ENCODE results near the gene GNB1L.

The GNB1L gene

DNA sequence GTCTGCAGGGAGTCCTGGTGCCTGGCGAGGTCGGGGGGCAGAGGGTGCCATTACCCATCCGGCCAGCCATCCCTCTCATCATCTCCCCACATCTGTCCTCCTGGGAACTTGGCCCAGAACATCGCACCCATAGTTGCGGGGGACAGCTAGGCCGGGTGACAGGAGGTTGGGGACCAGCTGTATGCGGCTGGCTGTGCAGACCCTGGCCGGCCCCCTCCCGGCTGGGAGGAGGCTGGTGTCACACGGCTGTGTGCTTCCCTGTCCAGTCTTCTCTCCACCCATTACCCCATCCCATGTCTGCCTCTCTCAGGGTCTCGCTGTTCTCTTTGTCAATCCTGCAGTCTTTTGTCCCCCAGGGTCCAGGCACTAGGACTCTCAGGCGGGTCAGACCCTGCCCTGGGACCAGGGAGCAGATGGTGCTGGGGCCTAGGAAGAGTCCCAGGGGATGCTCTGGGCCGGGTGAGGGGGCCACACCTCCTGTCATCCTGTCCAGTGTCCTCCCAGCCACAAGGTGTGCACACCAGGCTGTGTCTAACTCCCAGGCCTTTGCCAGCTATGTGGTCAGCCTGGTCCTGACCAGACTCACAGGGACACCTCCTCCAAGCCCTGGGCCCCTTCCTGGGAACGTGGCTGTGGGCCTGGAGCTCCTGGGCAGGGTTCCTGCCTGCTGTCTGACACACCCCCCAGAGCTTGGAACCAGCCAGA lies 100.5 kb downstream of the GNB1L start:
- TF ChIP-seq FOXP2 (optimal IDR thresholded peaks at IDR 0.05; ENCODE audit: control extremely low read depth, extremely low read length, insufficient read depth) (no peak), POLR2AphosphoS5 (IDR thresholded peaks at IDR 0.05; ENCODE audit: borderline replicate concordance, low read depth, low read length) (no peak), EZH2 (IDR thresholded peaks at IDR 0.05) (no peak)
- no peak for DNase-seq (ENCODE audit: low read depth, low spot score)
- no peaks in the 10 kb centered on the region for H3K36me3 ChIP-seq (ENCODE audit: insufficient read depth, low read length)
- H3K9ac ChIP-seq (ENCODE audit: insufficient read length), result no peak overlapping the region
- H3K4me3 ChIP-seq, result no peak overlapping the region
- no peaks in the 10 kb centered on the region for H3K9me3 ChIP-seq (ENCODE audit: low read depth, low read length)
- no peak overlapping the region for H3K27ac ChIP-seq

DNA sequence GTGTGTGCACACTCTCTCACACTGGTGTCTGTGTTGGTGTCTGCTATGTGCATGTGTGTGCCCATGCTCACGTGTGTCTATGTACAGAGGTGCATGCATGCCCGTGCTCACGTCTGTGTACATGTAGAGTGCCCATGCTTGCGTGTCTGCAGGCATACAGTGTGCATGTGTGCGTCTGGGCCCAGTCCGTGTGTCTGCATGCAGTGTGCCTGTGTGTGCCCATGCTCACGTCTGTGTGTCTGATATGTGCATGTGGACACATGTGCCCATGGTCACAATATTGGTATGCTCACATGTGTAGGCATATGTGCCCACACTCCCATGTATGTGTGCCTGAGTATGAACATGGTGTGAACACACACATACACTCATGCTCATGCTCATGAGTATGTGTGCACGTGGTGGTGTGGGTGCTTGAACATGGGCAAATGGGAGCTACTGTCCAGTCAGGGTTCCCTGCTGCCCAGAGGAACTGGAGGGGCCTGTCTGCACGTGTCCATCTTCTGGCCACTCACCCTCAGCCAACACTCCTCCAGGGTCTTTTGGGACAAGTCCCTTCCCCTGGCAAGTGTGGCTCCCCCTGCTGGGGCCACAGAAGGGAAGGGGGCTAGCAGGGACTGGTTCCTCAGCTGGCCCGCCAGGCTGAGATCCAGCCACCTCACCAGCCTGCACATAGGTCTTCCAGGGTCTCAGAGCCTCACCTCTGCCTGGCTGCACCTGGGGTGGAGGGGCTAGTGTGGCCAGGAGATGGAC lies 101.4 kb downstream of the GNB1L start:
- H3K4me3 ChIP-seq, result no peak overlapping the region
- H3K27ac ChIP-seq, result no peak overlapping the region
- DNase-seq (ENCODE audit: low read depth, low spot score), result no peak
- no peak overlapping the region for H3K9ac ChIP-seq (ENCODE audit: insufficient read length)
- no peaks in the 10 kb centered on the region for H3K9me3 ChIP-seq (ENCODE audit: low read depth, low read length)
- no peaks in the 10 kb centered on the region for H3K36me3 ChIP-seq (ENCODE audit: insufficient read depth, low read length)
- no peak for TF ChIP-seq POLR2AphosphoS5 (IDR thresholded peaks at IDR 0.05; ENCODE audit: borderline replicate concordance, low read depth, low read length)

DNA sequence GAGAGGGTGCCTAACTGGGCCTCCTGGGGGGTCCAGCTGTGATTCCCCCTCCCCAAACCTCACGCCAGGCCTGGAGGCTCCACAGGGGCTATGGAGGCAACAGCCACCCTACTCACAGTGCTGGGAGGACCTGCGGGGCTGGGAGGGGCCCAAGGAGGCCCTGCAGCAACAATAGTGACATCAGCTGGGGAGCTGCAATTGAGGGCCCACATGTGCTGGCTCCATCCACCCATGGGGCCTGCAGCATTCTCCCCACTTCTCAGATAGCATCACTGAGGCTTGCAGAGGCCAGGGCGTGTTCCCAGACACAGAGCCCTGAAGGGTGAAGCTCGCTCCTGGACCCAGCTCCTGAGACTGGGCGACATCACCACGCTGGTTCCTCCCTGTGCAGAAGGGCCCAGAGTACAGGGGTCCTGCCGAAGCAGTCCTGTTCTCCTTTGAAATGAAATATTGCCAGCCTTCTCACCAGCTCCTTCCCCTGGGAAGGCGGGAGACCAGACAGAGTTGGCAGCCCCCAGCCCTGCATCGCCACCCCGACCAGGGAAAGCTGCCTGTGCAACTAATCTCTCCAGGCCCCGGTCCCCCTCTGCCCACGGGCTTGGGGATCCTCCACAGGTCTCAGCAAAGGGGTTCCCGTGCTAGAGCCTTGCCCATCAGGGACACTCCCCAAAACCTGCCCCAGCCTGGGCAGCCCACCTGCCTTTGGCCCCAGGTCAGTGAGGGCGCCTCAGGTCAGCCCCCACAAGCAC lies 103.0 kb downstream of the GNB1L start:
- no peak for DNase-seq (ENCODE audit: low read depth, low spot score)
- H3K27ac ChIP-seq, result no peak overlapping the region
- H3K9ac ChIP-seq (ENCODE audit: insufficient read length), result no peak overlapping the region
- TF ChIP-seq POLR2AphosphoS5 (IDR thresholded peaks at IDR 0.05; ENCODE audit: borderline replicate concordance, low read depth, low read length) (no peak), EZH2 (IDR thresholded peaks at IDR 0.05) (no peak), FOXP2 (optimal IDR thresholded peaks at IDR 0.05; ENCODE audit: control extremely low read depth, extremely low read length, insufficient read depth) (no peak)
- no peaks in the 10 kb centered on the region for H3K9me3 ChIP-seq (ENCODE audit: low read depth, low read length)
- H3K4me3 ChIP-seq, result no peak overlapping the region
- H3K36me3 ChIP-seq (ENCODE audit: insufficient read depth, low read length), result no peaks in the 10 kb centered on the region

DNA sequence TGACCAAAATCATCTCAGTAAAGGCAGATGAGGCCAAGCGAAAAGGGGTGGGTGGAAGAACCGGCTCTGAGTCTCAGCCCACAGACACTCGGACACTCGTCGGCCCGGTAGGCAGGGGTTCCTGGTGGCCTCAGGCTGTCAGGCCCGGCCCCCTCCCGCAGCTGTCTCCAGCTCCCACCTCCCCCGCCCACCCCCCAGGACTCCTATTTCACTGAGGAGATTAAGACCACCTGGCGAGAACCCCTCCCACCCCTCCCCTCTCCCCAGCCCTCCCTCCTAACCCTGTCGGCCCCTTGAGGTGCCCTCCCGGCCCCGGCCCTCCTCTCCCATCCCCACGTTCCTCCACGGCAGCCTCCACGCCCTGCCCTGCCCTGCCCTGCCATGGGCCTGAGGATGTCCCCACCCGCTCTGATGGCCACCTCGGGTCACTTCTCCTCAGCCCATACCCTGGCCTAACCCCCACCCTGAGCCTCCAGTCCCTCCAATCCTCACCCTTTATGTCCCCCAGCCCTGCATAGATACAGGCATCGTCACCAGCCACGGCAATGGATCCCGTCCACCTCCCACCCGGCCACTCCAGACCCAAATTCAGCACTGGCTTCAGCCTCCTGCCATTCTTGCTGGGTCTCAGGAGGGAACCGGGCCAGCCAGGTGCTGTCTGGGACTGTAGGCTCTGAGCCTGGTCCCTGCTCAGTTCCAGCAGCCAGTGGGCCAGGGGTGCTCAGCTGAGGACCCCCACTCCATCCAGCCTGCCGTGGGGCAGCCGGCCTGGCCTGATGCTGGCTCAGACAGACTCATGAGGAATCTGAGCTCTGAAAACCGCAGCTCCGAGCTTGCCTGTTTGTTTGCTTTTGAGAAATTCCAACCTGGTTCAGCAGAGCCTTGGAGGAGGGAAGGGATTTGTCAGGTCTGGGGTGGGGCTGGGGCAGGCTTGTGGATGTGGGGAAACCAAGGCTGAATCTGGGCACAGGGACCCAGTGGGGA lies 103.9 kb downstream of the GNB1L start:
- Histone ChIP-seq H3K9ac (ENCODE audit: insufficient read length) (no peak overlapping the region), H3K4me3 (no peak overlapping the region), H3K36me3 (ENCODE audit: insufficient read depth, low read length) (no peaks in the 10 kb centered on the region), H3K27ac (no peak overlapping the region), H3K9me3 (ENCODE audit: low read depth, low read length) (no peaks in the 10 kb centered on the region)
- no peak for DNase-seq (ENCODE audit: low read depth, low spot score)
- TF ChIP-seq FOXP2 (optimal IDR thresholded peaks at IDR 0.05; ENCODE audit: control extremely low read depth, extremely low read length, insufficient read depth) (no peak), EZH2 (IDR thresholded peaks at IDR 0.05) (no peak), POLR2AphosphoS5 (IDR thresholded peaks at IDR 0.05; ENCODE audit: borderline replicate concordance, low read depth, low read length) (no peak)

DNA sequence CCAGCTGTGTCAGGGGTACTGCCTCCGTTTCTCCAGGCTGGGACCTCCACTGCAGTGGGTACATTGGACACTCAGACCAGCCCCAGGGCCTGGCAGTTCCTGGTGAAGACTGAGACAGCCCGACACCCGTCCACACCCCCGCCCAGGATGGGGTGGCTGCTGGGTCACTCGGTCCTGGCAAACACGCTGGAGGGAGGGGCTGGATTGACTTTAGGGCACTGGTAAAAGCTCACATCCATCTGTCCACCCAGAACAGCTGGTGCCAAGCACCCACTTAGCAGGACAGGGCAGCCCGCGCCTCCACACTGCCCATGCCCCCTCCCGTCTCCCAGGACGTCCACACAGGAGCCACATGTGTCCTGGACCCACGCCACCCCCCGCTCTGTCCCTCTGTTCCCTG lies 104.8 kb downstream of the GNB1L start:
- no peak overlapping the region for H3K27ac ChIP-seq
- no peak overlapping the region for H3K9ac ChIP-seq (ENCODE audit: insufficient read length)
- H3K4me3 ChIP-seq, result no peak overlapping the region
- H3K9me3 ChIP-seq (ENCODE audit: low read depth, low read length), result no peaks in the 10 kb centered on the region
- TF ChIP-seq POLR2AphosphoS5 (IDR thresholded peaks at IDR 0.05; ENCODE audit: borderline replicate concordance, low read depth, low read length) (no peak), FOXP2 (optimal IDR thresholded peaks at IDR 0.05; ENCODE audit: control extremely low read depth, extremely low read length, insufficient read depth) (no peak), EZH2 (IDR thresholded peaks at IDR 0.05) (no peak)
- H3K36me3 ChIP-seq (ENCODE audit: insufficient read depth, low read length), result no peaks in the 10 kb centered on the region
- DNase-seq (ENCODE audit: low read depth, low spot score), result no peak

DNA sequence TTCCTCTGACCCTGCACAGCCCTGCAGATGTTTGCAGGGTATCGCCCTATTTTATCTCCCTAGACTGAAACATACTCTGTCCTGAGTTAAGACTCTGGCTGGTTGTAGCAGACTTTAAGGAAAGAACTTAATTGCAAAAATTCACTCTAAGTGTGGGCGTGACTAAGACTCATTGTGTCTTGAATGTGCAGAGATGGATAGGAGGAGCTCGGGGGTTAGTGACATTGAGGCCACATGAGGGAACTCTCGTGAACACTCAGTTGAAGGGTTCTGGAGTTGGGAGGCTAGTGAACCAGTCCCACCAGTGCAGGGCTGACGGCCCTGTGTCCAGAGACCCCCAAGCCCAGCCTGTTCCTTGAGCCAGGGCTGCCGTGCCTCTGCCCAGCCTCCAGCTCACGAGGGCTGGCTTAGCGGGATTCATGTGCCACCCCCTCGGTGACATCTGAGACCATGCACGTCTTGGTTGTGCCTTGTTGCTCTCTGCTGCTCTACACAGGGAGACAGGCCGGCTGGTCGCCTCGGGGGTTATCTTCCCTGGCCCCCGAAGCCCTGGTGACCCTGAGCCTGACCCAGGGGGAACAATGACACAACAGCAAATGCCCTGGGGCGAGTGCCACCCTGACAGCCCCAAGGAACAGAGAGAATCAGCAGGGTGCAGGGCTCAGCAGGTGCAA lies 105.5 kb downstream of the GNB1L start:
- Histone ChIP-seq H3K36me3 (ENCODE audit: insufficient read depth, low read length) (no peaks in the 10 kb centered on the region), H3K27ac (no peak overlapping the region), H3K9me3 (ENCODE audit: low read depth, low read length) (no peaks in the 10 kb centered on the region), H3K9ac (ENCODE audit: insufficient read length) (no peak overlapping the region), H3K4me3 (no peak overlapping the region)
- TF ChIP-seq POLR2AphosphoS5 (IDR thresholded peaks at IDR 0.05; ENCODE audit: borderline replicate concordance, low read depth, low read length) (no peak), EZH2 (IDR thresholded peaks at IDR 0.05) (no peak), FOXP2 (optimal IDR thresholded peaks at IDR 0.05; ENCODE audit: control extremely low read depth, extremely low read length, insufficient read depth) (no peak)
- no peak for DNase-seq (ENCODE audit: low read depth, low spot score)

DNA sequence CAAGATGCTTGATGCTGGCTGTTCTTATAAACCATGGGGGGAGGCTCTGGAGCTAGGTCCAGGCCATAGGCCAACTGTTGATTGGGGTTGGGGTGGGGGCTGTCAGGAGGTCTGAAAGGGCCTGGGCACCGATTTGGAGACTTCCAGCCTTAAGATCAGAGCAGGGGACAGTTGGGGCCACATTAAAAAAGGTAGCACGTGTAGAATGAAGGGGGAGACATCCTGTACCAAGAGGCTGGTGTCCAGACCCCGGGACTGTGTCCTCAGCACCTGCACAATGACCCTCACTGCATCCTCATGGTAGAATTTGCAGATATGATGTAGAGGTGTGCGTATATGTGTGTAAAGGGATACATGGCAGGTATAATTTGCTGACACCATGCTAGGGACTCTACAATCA lies 106.5 kb downstream of the GNB1L start:
- Histone ChIP-seq H3K9me3 (ENCODE audit: low read depth, low read length) (no peaks in the 10 kb centered on the region), H3K27ac (no peak overlapping the region), H3K36me3 (ENCODE audit: insufficient read depth, low read length) (no peaks in the 10 kb centered on the region), H3K4me3 (no peak overlapping the region), H3K9ac (ENCODE audit: insufficient read length) (no peak overlapping the region)
- no peak for TF ChIP-seq EZH2 (IDR thresholded peaks at IDR 0.05)
- TF ChIP-seq POLR2AphosphoS5 (IDR thresholded peaks at IDR 0.05; ENCODE audit: borderline replicate concordance, low read depth, low read length), result no peak
- TF ChIP-seq FOXP2 (optimal IDR thresholded peaks at IDR 0.05; ENCODE audit: control extremely low read depth, extremely low read length, insufficient read depth), result no peak
- DNase-seq (ENCODE audit: low read depth, low spot score), result no peak

All from SK-N-MC (cell line).